H1 (cell line): ENCODE measurements around the gene RAPH1. TPM values are rescaled to one million over a fixed set of nuclear protein-coding genes. Genes with fewer than 3 reads are reported as not detected.

Experiments used
- CTCF ChIA-PET: fragments of 300-600 bp; sonication (Branson Sonifier 250); formaldehyde crosslinking; loops from one replicate; lab custom pipeline; 2021; ENCODE audit not compliant: partially characterized antibody; lab: Charles Lee
- POLR2A ChIA-PET: fragments of 300-600 bp; sonication (Branson Sonifier 250); formaldehyde crosslinking; loops from one replicate; lab custom pipeline; 2021; ENCODE audit warnings: inconsistent platforms; ENCODE audit not compliant: partially characterized antibody; lab: Charles Lee
- DNase-seq, 2 experiments: peaks; one replicate each; pipeline versions ENCODE4 v3.0.0 to v3.0.0-alpha.2; 2010 to 2022; ENCODE audit warnings: low spot score in 2 of 2, low read depth in 1 of 2, mixed read lengths in 1 of 2
- FAIRE-seq: peaks from 2 replicates; lab custom pipeline; 2011; peaks lifted over from hg19 to GRCh38; lab: Jason Lieb, UNC
- H2AFZ ChIP-seq: 2 replicates; pipeline ENCODE4 v1.8.1; 2012; ENCODE audit warnings: low read length, inconsistent platforms
- H2AK5ac ChIP-seq: 2 replicates; pipeline ENCODE4 v1.6.1; 2013; ENCODE audit warnings: low read depth, low read length
- H2BK120ac ChIP-seq: replicated peaks from 2 replicates; pipeline ENCODE3; 2013; ENCODE audit warnings: low read depth, low read length, inconsistent platforms
- H2BK12ac ChIP-seq: 2 replicates; pipeline ENCODE4 v1.6.1; 2013; ENCODE audit warnings: low read depth, low read length
- H2BK15ac ChIP-seq: 2 replicates; pipeline ENCODE4 v1.6.1; 2013; ENCODE audit warnings: low read length
- H2BK20ac ChIP-seq: 2 replicates; pipeline ENCODE4 v1.6.1; 2013; ENCODE audit warnings: low read length
- H2BK5ac ChIP-seq: 2 replicates; pipeline ENCODE4 v1.6.1; 2013; ENCODE audit warnings: low read depth, low read length
- H3K14ac ChIP-seq: 2 replicates; pipeline ENCODE4 v1.6.1; 2013; ENCODE audit warnings: inconsistent platforms; ENCODE audit not compliant: insufficient read length
- H3K18ac ChIP-seq: 2 replicates; pipeline ENCODE4 v1.6.1; 2013; ENCODE audit warnings: low read length; ENCODE audit errors: extremely low read depth
- H3K23ac ChIP-seq: 2 replicates; pipeline ENCODE4 v1.6.1; 2013; ENCODE audit warnings: inconsistent platforms; ENCODE audit not compliant: insufficient read length
- H3K23me2 ChIP-seq: 2 replicates; pipeline ENCODE4 v1.6.1; 2013; ENCODE audit warnings: low read depth, low read length
- H3K27ac ChIP-seq: 2 replicates; pipeline ENCODE4 v1.6.1; 2011; ENCODE audit warnings: low read depth, low read length, inconsistent platforms
- H3K27me3 ChIP-seq, 4 experiments: replicated peaks in 1 of 4; 1 replicate in 1 of 4; 2 replicates in 3 of 4; pipeline versions ENCODE4 v1.6.1 to v1.8.1; 2011 to 2013; ENCODE audit warnings: low read length in 3 of 4, mild to moderate bottlenecking in 3 of 4, inconsistent platforms in 2 of 4, mixed read lengths in 2 of 4, moderate library complexity in 1 of 4; ENCODE audit not compliant: control insufficient read depth in 3 of 4, insufficient read depth in 3 of 4; ENCODE audit errors: extremely low read depth in 1 of 4
- H3K36me3 ChIP-seq, 4 experiments: 2 replicates each; pipeline versions ENCODE4 v1.6.1 to v1.8.1; 2011 to 2013; ENCODE audit warnings: mild to moderate bottlenecking in 4 of 4, low read length in 3 of 4, moderate library complexity in 2 of 4, control low read depth in 1 of 4, inconsistent platforms in 1 of 4; ENCODE audit not compliant: insufficient read depth in 4 of 4, control insufficient read depth in 2 of 4
- H3K4ac ChIP-seq: replicated peaks from 2 replicates; pipeline ENCODE3; 2013; ENCODE audit warnings: low read length, low read depth, mixed read lengths, inconsistent platforms; ENCODE audit not compliant: insufficient read length
- H3K4me1 ChIP-seq, 4 experiments: replicated peaks in 1 of 4; 1 replicate in 1 of 4; 2 replicates in 3 of 4; pipeline versions ENCODE4 v1.6.1 to v1.8.1; 2011 to 2013; ENCODE audit warnings: low read length in 3 of 4, inconsistent platforms in 2 of 4, mixed read lengths in 1 of 4; ENCODE audit not compliant: insufficient read depth in 4 of 4, control insufficient read depth in 3 of 4
- H3K4me2 ChIP-seq, 2 experiments: 2 replicates each; pipeline versions ENCODE4 v1.6.1 to v1.8.1; 2011 to 2013; ENCODE audit warnings: low read depth in 2 of 2, low read length in 2 of 2, control low read depth in 1 of 2, inconsistent platforms in 1 of 2, mild to moderate bottlenecking in 1 of 2; ENCODE audit not compliant: insufficient read depth in 1 of 2
- H3K4me3 ChIP-seq, 4 experiments: fragments of 200-600, 300-600 bp in 1 of 4; sonication (generic), shearing (Covaris generic), sonication (Bioruptor Twin) in 1 of 4; 2 replicates each; pipeline versions ENCODE4 v1.5.1 to v1.8.1; 2011 to 2016; ENCODE audit warnings: low read length in 4 of 4, low read depth in 3 of 4, control low read depth in 2 of 4, inconsistent platforms in 2 of 4, mild to moderate bottlenecking in 2 of 4, mixed read lengths in 1 of 4, moderate library complexity in 1 of 4; ENCODE audit not compliant: insufficient read depth in 2 of 4; ENCODE audit errors: extremely low read depth in 1 of 4
- H3K56ac ChIP-seq: replicated peaks from 2 replicates; pipeline ENCODE3; 2013; ENCODE audit warnings: low read depth, mild to moderate bottlenecking, mixed read lengths, low read length, inconsistent platforms; ENCODE audit not compliant: insufficient read length
- H3K79me1 ChIP-seq: 2 replicates; pipeline ENCODE4 v1.6.1; 2013; ENCODE audit warnings: low read depth, low read length, control low read depth
- H3K79me2 ChIP-seq, 2 experiments: 2 replicates each; pipeline versions ENCODE4 v1.6.1 to v1.8.1; 2012 to 2013; ENCODE audit warnings: low read length in 2 of 2, mild to moderate bottlenecking in 2 of 2, inconsistent platforms in 1 of 2; ENCODE audit not compliant: insufficient read depth in 2 of 2, control insufficient read depth in 1 of 2
- H3K9ac ChIP-seq, 4 experiments: replicated peaks in 1 of 4; 1 replicate in 1 of 4; 2 replicates in 3 of 4; pipeline versions ENCODE4 v1.6.1 to v1.8.1; 2011 to 2013; ENCODE audit warnings: low read depth in 3 of 4, low read length in 3 of 4, control low read depth in 2 of 4, mild to moderate bottlenecking in 2 of 4, moderate library complexity in 2 of 4, inconsistent platforms in 1 of 4; ENCODE audit errors: extremely low read depth in 1 of 4
- H3K9me3 ChIP-seq, 2 experiments: 2 replicates each; pipeline versions ENCODE4 v1.6.1 to v1.8.1; 2012 to 2013; ENCODE audit warnings: mild to moderate bottlenecking in 2 of 2, moderate library complexity in 2 of 2, control low read depth in 1 of 2, inconsistent platforms in 1 of 2, low read depth in 1 of 2, low read length in 1 of 2, mixed read lengths in 1 of 2; ENCODE audit not compliant: insufficient read depth in 2 of 2
- H4K20me1 ChIP-seq, 2 experiments: replicated peaks in 1 of 2; 2 replicates each; pipeline versions ENCODE3 to v1.8.1; 2011 to 2013; ENCODE audit warnings: inconsistent platforms in 2 of 2, low read length in 2 of 2, mild to moderate bottlenecking in 1 of 2; ENCODE audit not compliant: insufficient read depth in 2 of 2, control insufficient read depth in 1 of 2
- H4K5ac ChIP-seq: 2 replicates; pipeline ENCODE4 v1.6.1; 2013; ENCODE audit warnings: low read length, low read depth, mixed read lengths, inconsistent platforms; ENCODE audit not compliant: insufficient read length
- H4K8ac ChIP-seq: 2 replicates; pipeline ENCODE4 v1.8.0; 2013; ENCODE audit warnings: mild to moderate bottlenecking, moderate library complexity, low read length, inconsistent platforms; ENCODE audit not compliant: insufficient read depth; ENCODE audit errors: extremely low read depth
- H4K91ac ChIP-seq: replicated peaks from 2 replicates; pipeline ENCODE3; 2013; ENCODE audit warnings: low read length, mixed read lengths, inconsistent platforms; ENCODE audit not compliant: insufficient read length
- CEBPB ChIP-seq: IDR thresholded peaks from 2 replicates; pipeline ENCODE4 v1.6.1; 2012; ENCODE audit warnings: low read depth, low read length
- POLR2AphosphoS5 ChIP-seq: IDR thresholded peaks from 2 replicates; pipeline ENCODE4 v1.6.1; 2011; ENCODE audit warnings: low read depth, low read length
- WGBS, 2 experiments: shearing (Covaris generic) in 1 of 2; methylation state at CpG; one replicate each; pipeline versions ENCODE4 v1.1.6 to v1.1.7; 2013 to 2015; ENCODE audit warnings: low lambda C conversion rate in 2 of 2, mixed read lengths in 2 of 2, inconsistent platforms in 1 of 2, low coverage in 1 of 2, missing lambda C conversion rate in 1 of 2; ENCODE audit not compliant: insufficient replicate concordance in 2 of 2, insufficient coverage in 1 of 2, insufficient read length in 1 of 2; ENCODE audit errors: extremely low coverage in 1 of 2, missing lambda C conversion rate in 1 of 2; 5-methylcytosine and 5-hydroxymethylcytosine counted together
- polyA plus RNA-seq, 7 experiments: library from polyadenylated mRNA; depleted of rRNA in 3 of 7; stranded (reverse) in 5 of 7; unstranded in 2 of 7; fragments of >200 nt in 5 of 7; fragments of 200-250 nt in 2 of 7; gene quantifications; 1 replicate in 5 of 7; 2 replicates in 1 of 7; 4 replicates in 1 of 7; pipeline versions ENCODE4 v1.2.1 to v1.2.3, GENCODE V29; 2011 to 2013; ENCODE audit warnings: missing spikeins in 2 of 7, mixed read lengths in 2 of 7
- total RNA-seq: library from RNA; stranded (reverse); fragmentation: NEBNext Ultra II Directional; extraction: Animal tissue kit (Norgen Biotek cat#: 25700); gene quantifications from 2 replicates; pipeline ENCODE4 v1.2.1, GENCODE V29; 2021

The RAPH1 gene
- total and polyA plus RNA-seq, 2 of the 8 experiments (the other 6 are each of a cell fraction or from before 2014, with no cell fraction given) = 3.8 to 27.4 TPM

- no peak overlapping the region for H2BK20ac ChIP-seq
- no peak overlapping the region for H3K18ac ChIP-seq
- H3K79me1 ChIP-seq = no peaks in the 10 kb centered on the region
- H4K8ac ChIP-seq = no peak overlapping the region
- no peak overlapping the region for H3K4me2 ChIP-seq
- peaks cover 0 to 1% (median 0%) of the 10 kb centered on the region in 4 experiments; a peak in 1 of 7 replicates for H3K27me3 ChIP-seq
- no peak overlapping the region for H4K91ac ChIP-seq
- no peak overlapping the region for H3K14ac ChIP-seq
- TF ChIP-seq CEBPB (peak; percentile 71; the same call in 1 of the 2 replicates), POLR2AphosphoS5 (no peak)
- no peak overlapping the region for H3K4me3 ChIP-seq
- no peak overlapping the region for H3K4ac ChIP-seq
- no peaks in the 10 kb centered on the region for H3K4me1 ChIP-seq
- CTCF ChIA-PET = interaction anchor here (1.4 to 4.8 kb wide), 4 partner anchors 8 to 353 kb away, joined by 3 to 25 read pairs (median 6); no protein-coding TSS in a partner anchor
- no peak overlapping the region for H3K23ac ChIP-seq
- no peak overlapping the region for H3K9ac ChIP-seq
- no peak overlapping the region for H4K5ac ChIP-seq
- no peak overlapping the region for H2BK5ac ChIP-seq
- no peak overlapping the region for H3K56ac ChIP-seq
- no peak overlapping the region for H2BK12ac ChIP-seq
- H3K79me2 ChIP-seq = no peaks in the 10 kb centered on the region
- no peak for DNase-seq
- no peak overlapping the region for H3K27ac ChIP-seq
- 96% methylated on average over 1 of the region's 1 CpG; no CpG with 5 or more reads in 1 of the 2 experiments for WGBS, 2 experiments
- H4K20me1 ChIP-seq = no peaks in the 10 kb centered on the region
- no peak for FAIRE-seq
- H3K9me3 ChIP-seq = no peaks in the 10 kb centered on the region
- H2BK120ac ChIP-seq = no peak overlapping the region
- no peak overlapping the region for H2AK5ac ChIP-seq
- H3K36me3 ChIP-seq = peaks cover 0 to 9% (median 6%) of the 10 kb centered on the region in 4 experiments; a peak in 5 of 8 replicates
- no peak overlapping the region for H2BK15ac ChIP-seq
- H2AFZ ChIP-seq = no peak overlapping the region
- POLR2A ChIA-PET = no interaction called here
- H3K23me2 ChIP-seq = no peaks in the 10 kb centered on the region
Observed at GRCh38 chr2:203462308-203462707, 72.8 kb downstream of the RAPH1 start.
